Body of pancreas (tissue), 4 donors: ENCODE data around the gene PTPRH. TPM values are rescaled to one million over a fixed set of nuclear protein-coding genes. Genes with fewer than 3 reads are reported as not detected.
A peak's percentile ranks its signal among the peaks of the same experiment; 100 is the strongest.
"Not testable (repeated sequence)": the region's sequence is repeated elsewhere in the genome, so short reads cannot be mapped to it uniquely, and the experiment has no call there.

Experiments
- ATAC-seq: fragments of 150-250 bp; one replicate; pipeline ENCODE4 v1.9.1; 2016
- DNase-seq, 4 donors: peaks; one replicate each; pipeline ENCODE4 v3.0.0-alpha.2; 2019
- H3K27ac ChIP-seq, 4 donors: fragments of 200-600 bp; sonication (generic); 1 replicate in 3 of 4; 2 replicates in 1 of 4; pipeline versions ENCODE4 v1.5.1 to v1.6.1; 2016 to 2019; ENCODE audit warnings: mild to moderate bottlenecking in 1 of 4, mixed read lengths in 1 of 4, moderate library complexity in 1 of 4
- H3K27me3 ChIP-seq, 2 donors: fragments of 200-600 bp; sonication (generic); one replicate each; pipeline ENCODE4 v1.6.0; 2016; ENCODE audit warnings: mild to moderate bottlenecking in 1 of 2
- H3K36me3 ChIP-seq, 2 donors: fragments of 200-600 bp; sonication (generic); replicated peaks in 1 of 2; 2 replicates each; pipeline ENCODE4 v1.5.1; 2016; ENCODE audit warnings: low read depth in 2 of 2; ENCODE audit not compliant: insufficient read depth in 1 of 2
- H3K4me1 ChIP-seq: fragments of 200-600 bp; sonication (generic); one replicate; pipeline ENCODE4 v1.6.0; 2016
- H3K4me3 ChIP-seq, 2 donors: fragments of 200-600 bp; sonication (generic); 1 replicate in 1 of 2; 2 replicates in 1 of 2; pipeline ENCODE4 v1.5.1; 2016 to 2019
- H3K9me3 ChIP-seq, 3 donors: fragments of 200-600 bp; sonication (generic); 1 replicate in 2 of 3; 2 replicates in 1 of 3; pipeline ENCODE4 v1.5.1; 2016
- CTCF ChIP-seq, 7 experiments: fragments of 450-650 bp in 4 of 7; fragments of 200-600 bp in 3 of 7; sonication (generic) in 3 of 7; IDR thresholded peaks; one replicate each; pipeline ENCODE4 v1.5.1; 2016 to 2019; ENCODE audit warnings: antibody characterized with exemption in 7 of 7
- POLR2A ChIP-seq, 3 donors: fragments of 450-650 bp; IDR thresholded peaks; one replicate each; pipeline ENCODE4 v1.6.1; 2016; ENCODE audit warnings: antibody characterized with exemption in 3 of 3, mild to moderate bottlenecking in 2 of 3
- WGBS, 2 donors: methylation state at CpG; one replicate each; pipeline ENCODE4 v1.1.5; 2017; 5-methylcytosine and 5-hydroxymethylcytosine counted together
- intact Hi-C: fragments of 100-400 bp; cut with DNase I; formaldehyde crosslinking; loops from one replicate; pipeline ENCODE4 v1.15.1; 2023
- total RNA-seq, 2 donors: library from RNA; depleted of rRNA; stranded (reverse); fragments of >200 nt; gene quantifications; one replicate each; pipeline ENCODE4 v1.1.0, GENCODE V29; 2016

The PTPRH gene
- total RNA-seq, 2 donors from 2014 or later, result 14.8 to 15.8 TPM

- TF ChIP-seq CTCF (IDR thresholded peaks at IDR 0.05) (no peak), POLR2A (IDR thresholded peaks at IDR 0.05) (no peak)
- 29 to 32% methylated on average over 16 to 38 of the region's 39 CpGs for WGBS, 2 donors
Measured at GRCh38 chr19:55157064-55157908, 52.0 kb downstream of the PTPRH start, which contains the start of gene TNNI3. TNNI3 (minus strand) TSS chr19:55157732; CDS start chr19:55157589, 143 bp downstream.

GRCh38 chr19:55156202-55157063 is 52.9 kb downstream of the PTPRH start:
- WGBS, 2 donors, result 2 to 4% methylated on average over 25 to 49 of the region's 52 CpGs

More at GRCh38 chr19:55157064-55157908, 52.0 kb downstream of the PTPRH start, which contains the start of gene TNNI3:
- Histone ChIP-seq H3K27me3 (peaks cover 0 to 33% of the 10 kb centered on the region in 2 donors), H3K9me3 (no peaks in the 10 kb centered on the region), H3K4me1 (peaks cover 11% of the 10 kb centered on the region), H3K36me3 (no peaks in the 10 kb centered on the region), H3K4me3 (no peak within 1 kb of the TSS), H3K27ac (no peak within 1 kb of the TSS)
- DNase-seq (no peak), ATAC-seq (no peak)
- intact Hi-C loops, result no loop called here

GRCh38 chr19:55155784-55156183 is 53.5 kb downstream of the PTPRH start:
- WGBS, 2 donors, result 0 to 7% methylated on average over 3 to 5 of the region's 5 CpGs
- not testable (repeated sequence) for H3K4me3 ChIP-seq

More at GRCh38 chr19:55156202-55157063, 52.9 kb downstream of the PTPRH start:
- Histone ChIP-seq H3K36me3 (no peaks in the 10 kb centered on the region), H3K27me3 (peaks cover 0 to 24% of the 10 kb centered on the region in 2 donors), H3K9me3 (no peaks in the 10 kb centered on the region), H3K4me1 (peaks cover 11% of the 10 kb centered on the region), H3K27ac (no peak overlapping the region), H3K4me3 (no peak overlapping the region)
- no peak for TF ChIP-seq CTCF (IDR thresholded peaks at IDR 0.05)
- TF ChIP-seq POLR2A (IDR thresholded peaks at IDR 0.05), result no peak
- DNase-seq (peak; percentile 46 to 72 (median 59)), ATAC-seq (no peak)
- intact Hi-C loops, result no loop called here

GRCh38 chr19:55153652-55154264 is 55.5 kb downstream of the PTPRH start:
- 75 to 81% methylated on average over 12 of the region's 12 CpGs for WGBS, 2 donors
- no peaks in the 10 kb centered on the region for H3K36me3 ChIP-seq
- H3K9me3 ChIP-seq, result no peaks in the 10 kb centered on the region
- ATAC-seq, result no peak
- no peak overlapping the region for H3K27ac ChIP-seq
- H3K4me1 ChIP-seq, result peaks cover 11% of the 10 kb centered on the region
- no peak overlapping the region for H3K4me3 ChIP-seq
- no peak for DNase-seq
- H3K27me3 ChIP-seq, result peaks cover 0 to 18% of the 10 kb centered on the region in 2 donors
- TF ChIP-seq CTCF (IDR thresholded peaks at IDR 0.05) (no peak), POLR2A (IDR thresholded peaks at IDR 0.05) (no peak)
- intact Hi-C loops, result no loop called here

More at GRCh38 chr19:55155784-55156183, 53.5 kb downstream of the PTPRH start:
- intact Hi-C loops, DNase-seq, H3K36me3 ChIP-seq, H3K27ac ChIP-seq, ATAC-seq, H3K9me3 ChIP-seq: not testable (repeated sequence)
- H3K4me1 ChIP-seq, result peaks cover 11% of the 10 kb centered on the region
- H3K27me3 ChIP-seq, result peaks cover 0 to 18% of the 10 kb centered on the region in 2 donors
